ENCODE data around the gene DUSP5. TPM values are rescaled to one million over a fixed set of nuclear protein-coding genes. Genes with fewer than 3 reads are reported as not detected.

Gene DUSP5
- total RNA-seq, 1 donor from 2014 or later: 3.0 TPM

Other genes starting within 250 kb of the DUSP5 start
- gene SMNDC1, start 193.0 kb upstream of the DUSP5 start, total RNA-seq: 12.8 TPM
- 58.3 TPM for gene SMC3, start 69.8 kb downstream of the DUSP5 start, total RNA-seq
- gene RBM20, start 146.4 kb downstream of the DUSP5 start, total RNA-seq: 0.74 TPM

Data from temporal lobe (tissue), 1 donor.